Measurements from ENCODE around the gene TRIM66.

Gene TRIM66

DNA sequence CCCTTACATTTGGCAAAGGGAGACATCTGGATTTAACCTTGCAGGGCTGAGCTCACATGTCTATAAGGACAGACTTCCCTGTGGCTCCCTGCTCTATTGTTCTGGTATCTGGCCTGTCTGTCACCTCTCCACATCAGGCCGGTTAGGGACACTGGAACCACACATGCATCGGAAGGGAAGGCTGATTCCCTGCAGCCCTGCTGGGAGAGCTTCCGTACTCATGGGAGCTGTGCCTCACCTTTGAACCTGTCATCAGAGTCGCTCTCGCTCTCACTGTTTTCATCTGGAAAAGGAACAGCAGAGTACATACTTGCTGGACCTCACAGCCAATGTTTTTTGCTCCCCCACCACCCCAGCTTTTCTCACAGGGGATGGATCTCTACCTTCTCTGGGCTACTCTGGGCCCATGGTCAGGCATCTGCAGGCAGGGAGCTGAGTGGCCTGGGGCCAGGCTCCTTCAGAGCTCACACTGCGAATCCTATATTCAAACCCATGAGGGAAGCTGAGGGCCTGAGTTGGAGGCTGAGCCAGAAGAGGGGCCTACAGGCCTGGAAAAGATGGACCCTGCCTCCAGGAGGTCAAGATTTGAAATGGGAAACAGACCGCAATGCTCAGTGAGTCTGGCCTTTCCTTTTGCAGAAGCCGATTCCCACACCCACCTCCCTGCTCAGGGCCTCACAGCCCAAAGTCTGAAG lies 31.4 kb upstream of the TRIM66 start:
- no peak for DNase-seq (ENCODE audit: low spot score)

GRCh38 chr11:8712506-8712905 lies 30.0 kb upstream of the TRIM66 start:
- DNase-seq (ENCODE audit: low spot score), result no peak

GRCh38 chr11:8711895-8712442 lies 29.5 kb upstream of the TRIM66 start:
- no peak for DNase-seq (ENCODE audit: low spot score)

GRCh38 chr11:8709777-8710176 lies 27.3 kb upstream of the TRIM66 start:
- DNase-seq (ENCODE audit: low spot score), result no peak

- no peak for DNase-seq (ENCODE audit: low spot score)
Observed at GRCh38 chr11:8709002-8709672, 26.7 kb upstream of the TRIM66 start.

- DNase-seq (ENCODE audit: low spot score), result no peak
Observed at GRCh38 chr11:8707541-8708191, 25.2 kb upstream of the TRIM66 start.

DNA sequence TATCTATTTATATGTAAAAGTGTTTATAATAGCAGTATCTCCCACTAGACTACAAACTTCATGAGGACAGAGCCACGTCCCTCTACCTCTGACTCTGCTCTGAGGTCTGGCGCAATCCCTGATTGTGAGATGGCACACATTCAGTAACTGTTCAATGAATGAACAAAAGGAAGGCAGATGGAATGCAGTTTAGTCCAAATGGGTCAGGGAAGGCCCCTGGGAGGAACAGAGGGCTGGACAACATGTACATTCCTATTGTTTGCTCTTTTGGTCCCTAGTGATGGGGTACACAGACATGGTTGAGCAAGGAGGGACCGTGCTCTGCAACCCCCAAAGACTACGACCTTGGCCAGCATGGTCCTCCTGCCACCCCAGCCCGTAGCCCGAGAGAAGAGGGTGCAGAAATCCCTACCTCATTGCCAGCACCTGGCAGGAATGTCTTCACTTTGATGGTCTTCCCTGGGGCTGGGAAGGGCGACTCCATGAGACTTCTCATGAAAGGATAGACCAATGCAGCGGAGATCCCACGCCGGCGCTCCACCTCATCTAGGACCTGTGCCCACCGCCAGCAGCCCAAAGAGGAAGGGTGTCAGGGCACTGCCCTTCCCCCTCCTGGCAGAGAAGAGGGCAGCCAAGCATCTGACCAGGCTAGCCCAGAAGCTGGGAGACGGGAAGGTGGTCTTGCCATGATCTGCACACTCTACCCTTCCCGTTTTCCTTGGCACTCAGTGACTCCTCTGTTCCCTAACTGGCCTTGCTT lies 24.4 kb upstream of the TRIM66 start:
- DNase-seq (ENCODE audit: low spot score), result no peak

DNA sequence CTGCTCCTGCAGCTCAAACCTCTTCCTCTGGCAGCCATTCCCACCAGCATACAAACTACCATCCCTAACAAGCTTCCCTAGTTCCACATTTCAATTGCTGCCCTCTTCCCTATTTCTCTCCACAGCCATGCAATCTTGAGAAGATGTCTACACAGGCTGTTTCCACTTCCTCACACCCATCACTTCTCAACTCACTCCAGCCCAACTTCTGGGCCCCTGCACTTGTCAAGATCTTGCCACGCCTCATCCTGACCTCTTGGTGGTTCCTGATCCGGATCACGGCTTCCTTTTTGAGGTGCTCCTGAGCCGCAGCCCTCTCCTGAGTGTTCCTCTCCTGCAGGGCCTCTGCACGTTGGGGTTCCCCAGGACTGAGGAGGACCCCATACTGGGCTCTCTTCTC lies 22.7 kb upstream of the TRIM66 start:
- no peak for DNase-seq (ENCODE audit: low spot score)

DNA sequence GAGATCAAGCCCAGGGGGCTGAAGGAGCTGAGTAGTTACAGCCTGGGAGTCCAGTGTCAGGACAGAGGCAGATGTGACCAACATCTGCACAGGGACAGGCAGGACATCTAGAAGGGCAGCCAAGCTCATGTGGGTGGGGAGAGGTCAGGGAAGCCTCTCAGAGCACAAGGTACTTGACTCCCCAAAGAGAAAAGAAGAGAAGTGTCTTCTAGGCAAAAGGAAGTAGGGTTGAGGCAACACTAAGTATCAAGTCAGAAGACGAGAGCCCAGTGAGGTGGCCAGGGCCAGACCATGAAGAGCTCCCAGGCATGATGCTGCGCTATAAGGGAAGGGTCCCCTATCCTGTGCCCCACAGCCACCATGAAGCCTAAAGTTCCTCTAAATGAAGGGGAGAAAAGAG lies 21.7 kb upstream of the TRIM66 start:
- DNase-seq (ENCODE audit: low spot score), result no peak

- DNase-seq (ENCODE audit: low spot score), result no peak
Observed at GRCh38 chr11:8702598-8702915, 20.1 kb upstream of the TRIM66 start.

DNA sequence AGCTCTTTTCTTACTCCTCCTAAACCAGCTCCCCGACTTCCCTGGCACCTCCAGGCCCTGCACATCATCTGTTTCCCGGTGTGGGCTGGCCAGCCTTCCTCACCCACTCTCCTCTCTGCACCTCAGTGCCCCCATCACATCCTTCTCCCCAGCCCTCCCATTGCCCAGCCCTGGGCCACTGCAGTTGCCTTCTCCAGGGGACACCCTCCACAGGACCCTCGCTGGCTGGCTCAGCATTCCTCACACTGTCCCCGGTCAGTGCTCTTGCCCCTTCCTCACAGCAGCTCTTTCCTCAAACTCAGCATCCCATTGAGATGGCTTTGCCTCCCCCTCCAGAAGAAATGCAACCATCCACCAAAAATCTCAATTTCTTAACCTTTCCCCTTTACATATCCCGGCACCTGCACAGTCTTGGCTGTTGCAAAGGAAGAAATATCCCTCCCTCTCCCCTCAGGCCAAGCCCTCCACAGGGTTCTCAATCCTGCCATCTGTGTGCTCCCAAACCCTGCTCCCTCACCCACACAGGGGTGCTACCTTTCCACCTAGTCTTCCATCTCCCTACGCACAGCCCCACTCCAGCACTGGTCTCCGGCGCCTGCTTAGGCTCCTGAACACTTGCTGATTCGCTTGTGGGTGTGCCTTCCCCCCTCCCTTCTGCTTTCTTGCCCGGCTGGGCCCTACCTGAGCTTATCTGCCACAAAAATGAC lies 19.6 kb upstream of the TRIM66 start:
- DNase-seq (ENCODE audit: low spot score), result no peak

DNA sequence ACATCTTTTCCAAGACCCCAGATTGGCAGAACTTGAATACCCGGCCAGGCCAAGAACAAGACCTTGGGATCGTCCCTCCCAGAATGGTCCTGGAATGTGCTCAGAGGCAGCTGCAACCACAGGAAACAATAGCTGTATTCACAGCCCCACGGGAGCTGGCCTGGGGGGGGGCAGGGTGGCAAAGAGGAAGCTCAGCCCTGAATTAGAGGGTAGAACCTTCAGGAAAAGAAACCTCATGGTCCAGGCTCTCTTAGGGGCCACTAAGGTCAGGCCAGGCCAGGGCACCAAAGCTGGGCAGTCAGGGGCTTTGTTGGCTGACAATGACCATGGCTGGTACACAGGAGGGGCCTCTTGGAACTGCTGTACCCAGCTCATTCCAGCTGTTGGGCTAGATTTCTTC lies 17.4 kb upstream of the TRIM66 start:
- no peak for DNase-seq (ENCODE audit: low spot score)

DNA sequence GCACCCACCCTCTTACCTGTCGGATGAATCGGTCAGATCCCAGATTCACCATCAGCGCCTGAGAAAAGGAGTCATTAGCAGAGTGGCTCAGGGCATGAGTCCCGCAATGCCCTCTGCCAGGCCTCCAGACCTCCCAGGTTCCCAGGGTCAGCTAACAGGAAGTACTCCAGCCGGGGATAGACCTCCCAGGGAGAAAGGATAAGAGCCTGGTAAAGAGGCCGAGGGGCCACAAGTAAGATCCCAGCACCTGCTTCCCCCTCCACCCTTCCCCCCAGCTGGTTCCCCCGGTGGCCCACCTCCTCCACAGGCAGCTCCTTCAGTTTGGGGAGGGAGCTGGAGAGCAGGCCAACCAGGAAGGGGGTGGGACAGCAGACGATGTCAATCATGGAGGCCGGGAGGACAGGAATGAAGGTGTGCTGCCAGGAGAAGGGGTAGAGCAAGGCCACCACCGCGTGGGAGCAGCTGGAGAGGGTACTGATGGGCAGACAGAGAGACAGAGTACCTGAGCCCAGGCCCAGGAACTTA lies 16.5 kb upstream of the TRIM66 start:
- DNase-seq (ENCODE audit: low spot score), result no peak

- DNase-seq (ENCODE audit: low spot score), result no peak
Observed at GRCh38 chr11:8698379-8698851, 15.9 kb upstream of the TRIM66 start.

DNA sequence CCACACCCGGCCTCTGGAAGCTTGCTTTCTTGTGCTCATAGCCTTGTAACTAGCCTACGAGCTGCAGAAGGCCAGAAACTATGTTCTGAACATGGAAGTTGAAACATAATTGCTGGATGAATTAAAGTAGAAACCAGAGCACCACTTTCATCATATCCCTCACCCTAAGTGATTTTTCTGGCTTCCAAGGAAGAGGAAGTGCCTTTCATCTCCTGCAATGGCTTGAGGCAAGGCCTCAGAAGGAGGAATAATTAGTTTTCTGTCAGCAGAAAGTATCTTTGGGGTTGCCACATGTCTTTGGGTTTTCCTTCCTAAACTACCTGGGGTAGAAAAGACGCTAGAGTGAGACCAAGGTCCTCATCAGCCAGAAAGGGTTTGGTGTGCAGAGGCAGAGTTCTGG lies 14.6 kb upstream of the TRIM66 start:
- no peak for DNase-seq (ENCODE audit: low spot score)

- no peak for DNase-seq (ENCODE audit: low spot score)
Observed at GRCh38 chr11:8694137-8694536, 11.7 kb upstream of the TRIM66 start.

DNA sequence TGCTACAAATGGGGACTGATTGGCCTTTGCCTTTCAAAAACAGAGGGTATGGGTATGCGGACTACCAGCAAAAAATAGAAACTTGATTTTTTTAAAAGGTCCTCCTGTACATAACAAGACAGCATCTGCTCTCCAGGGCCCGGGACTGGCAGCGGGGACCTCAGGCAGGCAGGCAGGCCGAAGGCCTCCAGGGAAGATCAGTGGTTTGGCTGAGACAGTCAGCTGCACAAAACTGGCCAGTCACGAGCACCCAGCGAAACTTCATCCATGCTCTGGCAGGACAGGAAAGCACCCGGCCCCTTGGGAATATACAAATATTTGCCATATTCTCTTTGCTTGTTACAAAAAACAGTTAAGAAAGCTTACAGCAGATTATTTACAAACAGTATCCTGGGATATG lies 11.1 kb upstream of the TRIM66 start:
- DNase-seq (ENCODE audit: low spot score), result no peak

DNA sequence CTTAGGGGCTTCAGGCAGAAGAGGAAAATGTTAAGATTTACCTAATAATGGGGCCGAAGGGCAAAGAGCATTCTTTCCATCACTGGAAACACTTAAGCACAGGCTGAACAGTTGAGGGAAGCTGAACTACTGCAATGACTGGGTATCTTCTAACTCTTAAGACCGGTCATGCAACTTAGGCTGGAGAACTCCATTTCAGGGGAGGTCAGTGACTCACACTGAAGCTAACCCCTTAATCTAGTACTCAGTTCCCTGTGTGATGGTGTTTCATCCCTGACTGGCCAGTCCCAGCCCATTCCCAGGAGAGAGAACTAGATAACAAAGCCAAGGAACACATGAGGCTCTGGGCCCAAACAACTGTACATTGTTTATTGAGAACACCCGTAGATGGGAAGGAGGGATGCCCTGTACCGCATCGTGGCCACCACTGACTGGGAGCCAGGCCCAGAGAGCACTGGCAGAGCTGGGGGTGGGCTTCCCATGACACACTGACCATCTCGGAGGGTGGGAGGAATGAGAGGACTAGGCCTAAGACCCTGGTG lies 10.6 kb upstream of the TRIM66 start:
- no peak for DNase-seq (ENCODE audit: low spot score)

DNA sequence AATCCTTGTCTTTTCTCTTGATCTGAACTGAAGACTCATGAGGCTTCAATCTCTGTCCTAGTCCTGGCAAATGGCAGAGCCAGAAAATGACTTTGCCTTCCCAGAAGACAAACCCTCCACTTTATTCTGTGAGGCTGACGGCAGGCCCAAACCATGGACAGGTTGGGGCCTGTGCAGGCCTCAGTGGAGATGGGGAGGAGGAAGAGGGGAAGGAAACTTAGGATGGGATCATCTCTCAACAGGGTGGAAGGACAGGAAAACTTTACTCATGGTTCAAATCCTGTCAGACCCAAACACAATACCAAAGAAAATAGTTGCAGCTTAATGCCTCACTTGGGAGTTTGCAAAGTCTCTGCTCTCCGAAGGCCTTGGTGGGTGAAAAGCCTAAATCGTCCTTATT lies 10.0 kb upstream of the TRIM66 start:
- no peak for DNase-seq (ENCODE audit: low spot score)

DNA sequence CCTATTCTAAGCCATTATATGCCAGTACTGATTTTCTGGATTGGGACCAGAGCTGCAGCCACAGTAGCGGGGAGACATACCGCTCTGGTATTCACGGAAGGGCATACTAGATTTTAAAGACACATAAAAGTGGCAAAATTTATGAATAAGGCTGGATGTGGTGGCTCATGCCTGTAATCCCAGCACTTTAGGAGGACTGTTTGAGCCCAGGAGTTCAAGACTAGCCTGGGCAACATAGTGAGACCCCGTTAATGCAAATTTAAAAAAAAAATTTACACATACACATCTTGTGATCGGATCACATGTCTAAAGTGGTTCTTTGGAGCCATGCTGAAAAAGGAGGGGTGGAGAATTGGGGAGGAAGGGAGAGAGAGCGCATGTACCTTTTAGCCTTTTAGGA lies 9.1 kb upstream of the TRIM66 start:
- DNase-seq (ENCODE audit: low spot score), result no peak
